Kidney epithelial cell (primary cell): ENCODE measurements around the gene C22orf42. TPM values are rescaled to one million over a fixed set of nuclear protein-coding genes. Genes with fewer than 3 reads are reported as not detected.

ENCODE experiments used
- DNase-seq: peaks from one replicate; pipeline ENCODE4 v3.0.0-alpha.2; 2010; ENCODE audit warnings: low read depth
- H3K27me3 ChIP-seq: 2 replicates; pipeline ENCODE4 v1.6.0; 2011; ENCODE audit warnings: low read length; ENCODE audit not compliant: control insufficient read depth, insufficient read depth
- H3K36me3 ChIP-seq: 2 replicates; pipeline ENCODE4 v1.5.1; 2011; ENCODE audit warnings: low read length; ENCODE audit not compliant: control insufficient read depth, insufficient read depth
- H3K4me3 ChIP-seq: 2 replicates; pipeline ENCODE4 v1.5.1; 2011; ENCODE audit warnings: low read depth, mild to moderate bottlenecking, control low read depth, low read length
- total RNA-seq: library from RNA; depleted of rRNA; stranded (reverse); fragments of >200 nt; gene quantifications from 2 replicates; pipeline ENCODE4 v1.2.3, GENCODE V29; 2015
- TF ChIP-seq, protein P1 (sequence below): IDR thresholded peaks from 2 replicates; pipeline ENCODE4 v1.5.1; 2011; ENCODE audit warnings: mild to moderate bottlenecking, moderate library complexity, low read length, control low read depth, inconsistent platforms; ENCODE audit not compliant: insufficient read depth, poor library complexity, severe bottlenecking

The C22orf42 gene, protein sequence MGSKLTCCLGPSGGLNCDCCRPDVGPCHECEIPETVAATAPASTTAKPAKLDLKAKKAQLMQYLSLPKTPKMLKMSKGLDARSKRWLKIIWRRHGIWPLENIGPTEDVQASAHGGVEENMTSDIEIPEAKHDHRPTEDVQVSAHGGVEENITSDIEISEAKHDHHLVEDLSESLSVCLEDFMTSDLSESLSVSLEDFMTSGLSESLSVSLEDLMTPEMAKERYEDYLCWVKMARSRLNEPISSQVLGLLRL
- not detected in 2 replicates for total RNA-seq

DNA sequence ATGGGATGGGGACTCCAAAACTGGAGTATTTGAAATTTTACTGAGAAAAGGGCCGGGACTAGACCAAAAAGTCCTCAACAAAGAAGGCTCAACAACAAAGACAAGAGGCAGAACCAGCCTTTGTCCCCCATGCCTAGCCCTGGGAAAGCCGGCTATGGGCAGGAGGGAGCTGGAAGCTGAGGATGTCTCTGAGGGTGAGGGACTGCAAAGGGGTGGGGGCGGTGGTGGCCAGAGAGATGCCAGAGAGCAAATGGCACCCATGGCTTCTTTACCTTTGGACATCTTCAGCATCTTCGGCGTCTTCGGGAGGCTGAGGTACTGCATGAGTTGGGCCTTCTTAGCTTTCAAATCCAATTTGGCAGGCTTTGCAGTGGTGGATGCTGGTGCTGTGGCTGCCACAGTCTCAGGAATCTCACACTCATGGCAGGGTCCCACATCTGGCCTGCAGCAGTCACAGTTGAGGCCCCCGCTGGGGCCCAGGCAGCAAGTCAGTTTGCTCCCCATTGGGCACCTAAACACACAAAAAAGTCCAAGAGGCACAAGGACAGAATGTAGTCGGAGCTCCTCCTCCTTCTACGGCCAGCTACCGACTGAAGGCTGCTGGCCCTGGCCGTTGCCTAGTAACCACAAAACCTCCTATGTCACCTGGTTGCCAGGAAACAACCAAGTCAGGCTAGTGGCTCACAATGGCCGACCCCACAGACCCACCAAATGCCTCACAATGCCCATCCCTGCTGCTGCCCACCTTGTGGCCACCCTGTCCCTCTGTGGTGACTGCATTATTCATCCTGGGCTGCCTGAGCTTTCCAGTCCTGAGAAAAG is at the start of gene C22orf42:
TSS of gene C22orf42 (minus strand) at position 592 of the 822 bp plus-strand sequence. CDS start at position 504, 88 bp downstream.
- DNase-seq = no peak
- Histone ChIP-seq H3K4me3 (no peak within 1 kb of the TSS), H3K27me3 (peaks cover 4% of the 10 kb centered on the region), H3K36me3 (no peaks in the 10 kb centered on the region)
- TF ChIP-seq, protein P1, sequence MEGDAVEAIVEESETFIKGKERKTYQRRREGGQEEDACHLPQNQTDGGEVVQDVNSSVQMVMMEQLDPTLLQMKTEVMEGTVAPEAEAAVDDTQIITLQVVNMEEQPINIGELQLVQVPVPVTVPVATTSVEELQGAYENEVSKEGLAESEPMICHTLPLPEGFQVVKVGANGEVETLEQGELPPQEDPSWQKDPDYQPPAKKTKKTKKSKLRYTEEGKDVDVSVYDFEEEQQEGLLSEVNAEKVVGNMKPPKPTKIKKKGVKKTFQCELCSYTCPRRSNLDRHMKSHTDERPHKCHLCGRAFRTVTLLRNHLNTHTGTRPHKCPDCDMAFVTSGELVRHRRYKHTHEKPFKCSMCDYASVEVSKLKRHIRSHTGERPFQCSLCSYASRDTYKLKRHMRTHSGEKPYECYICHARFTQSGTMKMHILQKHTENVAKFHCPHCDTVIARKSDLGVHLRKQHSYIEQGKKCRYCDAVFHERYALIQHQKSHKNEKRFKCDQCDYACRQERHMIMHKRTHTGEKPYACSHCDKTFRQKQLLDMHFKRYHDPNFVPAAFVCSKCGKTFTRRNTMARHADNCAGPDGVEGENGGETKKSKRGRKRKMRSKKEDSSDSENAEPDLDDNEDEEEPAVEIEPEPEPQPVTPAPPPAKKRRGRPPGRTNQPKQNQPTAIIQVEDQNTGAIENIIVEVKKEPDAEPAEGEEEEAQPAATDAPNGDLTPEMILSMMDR = no peak

DNA sequence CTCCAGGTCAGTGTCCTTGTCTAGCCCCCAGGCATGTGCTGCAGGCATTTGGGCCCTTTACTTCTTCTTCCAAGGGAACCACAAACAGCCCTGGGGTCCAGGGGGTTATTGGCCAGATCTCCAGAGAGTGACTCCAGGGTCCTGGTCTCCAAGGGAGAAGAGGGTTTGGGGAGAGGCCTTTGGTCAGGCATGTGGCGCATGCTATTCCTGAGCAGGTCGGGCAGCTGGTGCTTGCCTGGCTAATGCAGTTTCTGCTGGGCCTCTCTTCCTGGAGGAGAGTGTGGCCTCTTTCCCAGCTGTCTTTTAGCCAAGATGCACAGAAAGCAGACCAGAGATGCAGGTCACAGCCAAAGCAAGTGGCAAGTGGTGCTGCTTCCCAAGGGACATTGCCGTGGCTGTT is 49.6 kb upstream of the C22orf42 start:
- Histone ChIP-seq H3K4me3 (no peak overlapping the region), H3K27me3 (peaks cover 12% of the 10 kb centered on the region), H3K36me3 (no peaks in the 10 kb centered on the region)
- TF ChIP-seq, protein P1 = no peak
- DNase-seq = no peak

DNA sequence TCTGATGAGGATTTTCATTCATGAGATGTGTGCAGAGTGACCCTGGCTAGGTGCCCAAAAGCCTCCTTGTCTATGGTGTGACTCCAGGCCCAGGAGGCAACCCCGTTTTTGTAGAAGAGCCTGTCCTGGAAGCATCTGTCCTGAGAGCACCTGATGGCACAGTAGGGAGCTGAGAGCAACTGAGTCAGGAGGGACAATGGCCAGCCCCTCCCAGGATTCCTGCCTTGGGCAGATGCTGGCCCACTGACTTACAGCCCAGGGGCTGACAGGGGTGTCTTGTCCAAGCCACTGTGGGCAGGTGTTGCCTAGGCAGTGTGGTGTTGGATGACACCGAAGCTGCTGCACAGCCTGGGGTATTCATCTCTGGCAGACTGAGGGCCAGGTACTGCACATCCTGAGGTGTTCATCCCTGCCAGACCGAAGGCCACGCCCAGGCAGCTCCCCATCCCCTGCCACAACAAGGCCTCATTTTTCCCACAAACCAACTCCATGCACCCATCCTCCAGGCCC is 48.9 kb upstream of the C22orf42 start:
- TF ChIP-seq, protein P1 = no peak
- no peak overlapping the region for H3K4me3 ChIP-seq
- peaks cover 18% of the 10 kb centered on the region for H3K27me3 ChIP-seq
- no peaks in the 10 kb centered on the region for H3K36me3 ChIP-seq
- DNase-seq = no peak

DNA sequence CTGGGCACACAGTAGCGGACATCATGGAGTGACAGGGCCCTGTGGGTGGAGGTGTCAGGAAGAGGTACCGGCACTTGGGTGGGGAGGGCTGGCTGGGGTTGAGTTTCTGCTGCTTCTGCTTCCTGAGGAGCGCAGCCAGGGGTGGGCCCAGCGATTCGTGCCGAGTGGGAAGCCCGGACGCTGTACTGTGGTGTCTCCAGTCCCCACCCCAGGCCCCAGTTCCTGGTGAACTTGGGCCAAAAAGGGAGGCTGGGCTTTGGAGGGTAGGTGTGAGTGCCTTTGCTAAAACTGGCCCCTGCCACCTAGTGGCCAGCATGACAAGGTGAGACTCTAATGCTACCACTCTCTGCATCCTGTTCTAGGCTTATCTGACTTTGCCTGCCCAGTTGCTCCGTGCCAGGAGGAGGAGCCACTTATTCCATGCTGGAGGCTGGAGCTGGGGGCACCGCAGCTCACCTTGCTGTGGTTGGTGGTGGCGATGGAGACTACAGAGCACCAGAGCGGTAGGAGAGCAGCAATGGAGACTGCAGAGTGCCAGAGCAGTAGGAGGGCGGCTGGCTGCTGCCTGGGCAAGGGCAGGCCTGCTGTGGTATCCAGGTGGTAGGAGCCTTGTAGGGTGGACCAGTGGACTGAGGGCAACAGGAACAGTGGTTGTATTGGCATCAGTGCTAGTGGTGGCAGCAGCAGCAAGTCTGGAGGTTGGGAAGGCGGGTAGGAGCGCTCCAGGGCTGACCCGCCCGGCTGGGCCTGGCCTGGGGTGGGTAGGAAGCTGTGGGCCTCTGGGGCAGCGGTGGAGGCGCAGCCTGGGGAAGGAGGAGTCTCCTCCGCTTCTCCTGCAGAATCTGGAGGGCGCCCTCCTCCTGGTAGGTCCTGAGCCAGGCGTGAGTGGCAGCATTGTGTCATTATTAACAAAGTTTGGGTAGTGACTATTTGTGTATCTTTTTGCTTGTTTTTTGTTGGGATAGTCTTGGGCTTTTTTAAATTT is 48.0 kb upstream of the C22orf42 start:
- TF ChIP-seq, protein P1 = peak; percentile 59
- no peak overlapping the region for H3K4me3 ChIP-seq
- no peaks in the 10 kb centered on the region for H3K36me3 ChIP-seq
- DNase-seq = no peak
- H3K27me3 ChIP-seq = peaks cover 27% of the 10 kb centered on the region

DNA sequence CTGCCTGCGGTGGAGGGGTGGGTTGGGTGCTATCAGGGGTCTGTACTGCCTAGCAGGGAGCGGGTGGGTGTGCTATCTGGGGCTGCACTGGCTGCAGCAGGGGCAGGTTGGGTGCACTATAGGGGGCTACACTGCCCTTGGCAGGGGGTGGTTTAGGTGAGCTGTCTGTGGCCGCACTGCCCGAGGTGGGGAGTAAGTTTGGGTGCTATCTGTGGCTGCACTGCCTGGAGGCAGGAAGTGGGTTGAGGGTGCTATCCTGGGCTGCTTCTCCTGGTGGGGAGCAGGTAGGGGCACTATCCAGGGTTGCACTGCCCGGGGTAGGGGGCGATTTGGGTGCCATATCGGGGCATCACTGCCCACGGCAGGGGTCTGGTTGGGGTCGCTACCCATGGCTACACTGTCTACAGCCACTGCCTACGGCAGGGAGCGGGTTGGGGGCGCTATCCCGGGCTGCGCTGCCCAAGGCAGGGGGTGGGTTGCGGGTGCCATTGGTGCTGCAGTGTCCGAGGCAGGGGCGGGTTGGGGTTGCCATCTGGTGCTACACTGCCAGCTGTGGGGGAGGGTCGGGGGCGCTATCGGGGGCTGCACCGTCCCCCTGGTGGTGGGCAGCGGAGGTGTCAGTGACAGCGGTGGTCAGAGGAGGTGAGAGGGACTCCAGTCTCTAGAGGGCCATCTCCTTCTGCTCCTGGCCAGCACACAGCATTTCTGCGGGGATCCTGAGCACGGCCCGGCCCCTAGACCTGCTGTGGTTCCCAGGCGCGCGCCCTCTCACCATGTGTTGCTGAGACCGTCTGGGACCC is 47.1 kb upstream of the C22orf42 start:
- Histone ChIP-seq H3K27me3 (peaks cover 27% of the 10 kb centered on the region), H3K4me3 (no peak overlapping the region), H3K36me3 (no peaks in the 10 kb centered on the region)
- TF ChIP-seq, protein P1 = no peak
- no peak for DNase-seq
